ENCODE measurements around the gene HAVCR1.
A peak's percentile ranks its signal among the peaks of the same experiment; 100 is the strongest.

The HAVCR1 gene

GRCh38 chr5:157086751-157087359 is 27.9 kb upstream of the HAVCR1 start:
- TF ChIP-seq, protein P1, sequence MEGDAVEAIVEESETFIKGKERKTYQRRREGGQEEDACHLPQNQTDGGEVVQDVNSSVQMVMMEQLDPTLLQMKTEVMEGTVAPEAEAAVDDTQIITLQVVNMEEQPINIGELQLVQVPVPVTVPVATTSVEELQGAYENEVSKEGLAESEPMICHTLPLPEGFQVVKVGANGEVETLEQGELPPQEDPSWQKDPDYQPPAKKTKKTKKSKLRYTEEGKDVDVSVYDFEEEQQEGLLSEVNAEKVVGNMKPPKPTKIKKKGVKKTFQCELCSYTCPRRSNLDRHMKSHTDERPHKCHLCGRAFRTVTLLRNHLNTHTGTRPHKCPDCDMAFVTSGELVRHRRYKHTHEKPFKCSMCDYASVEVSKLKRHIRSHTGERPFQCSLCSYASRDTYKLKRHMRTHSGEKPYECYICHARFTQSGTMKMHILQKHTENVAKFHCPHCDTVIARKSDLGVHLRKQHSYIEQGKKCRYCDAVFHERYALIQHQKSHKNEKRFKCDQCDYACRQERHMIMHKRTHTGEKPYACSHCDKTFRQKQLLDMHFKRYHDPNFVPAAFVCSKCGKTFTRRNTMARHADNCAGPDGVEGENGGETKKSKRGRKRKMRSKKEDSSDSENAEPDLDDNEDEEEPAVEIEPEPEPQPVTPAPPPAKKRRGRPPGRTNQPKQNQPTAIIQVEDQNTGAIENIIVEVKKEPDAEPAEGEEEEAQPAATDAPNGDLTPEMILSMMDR (IDR thresholded peaks at IDR 0.05) = no peak
- no peaks in the 10 kb centered on the region for H3K9me3 ChIP-seq
- no peak overlapping the region for H3K27ac ChIP-seq
- no peaks in the 10 kb centered on the region for H3K4me1 ChIP-seq
- no peaks in the 10 kb centered on the region for H3K27me3 ChIP-seq
- intact Hi-C loops (cut with DNase I; ENCODE audit: low total_unique reads) = no loop called here
- H3K36me3 ChIP-seq = no peaks in the 10 kb centered on the region
- DNase-seq = no peak
- no peak overlapping the region for H3K4me3 ChIP-seq

GRCh38 chr5:157085930-157086329 is 27.0 kb upstream of the HAVCR1 start:
- Histone ChIP-seq H3K4me3 (no peak overlapping the region), H3K4me1 (no peaks in the 10 kb centered on the region), H3K9me3 (no peaks in the 10 kb centered on the region), H3K36me3 (no peaks in the 10 kb centered on the region), H3K27me3 (no peaks in the 10 kb centered on the region), H3K27ac (no peak overlapping the region)
- intact Hi-C loops (cut with DNase I; ENCODE audit: low total_unique reads) = no loop called here
- TF ChIP-seq, protein P1 (IDR thresholded peaks at IDR 0.05) = no peak
- no peak for DNase-seq

DNA sequence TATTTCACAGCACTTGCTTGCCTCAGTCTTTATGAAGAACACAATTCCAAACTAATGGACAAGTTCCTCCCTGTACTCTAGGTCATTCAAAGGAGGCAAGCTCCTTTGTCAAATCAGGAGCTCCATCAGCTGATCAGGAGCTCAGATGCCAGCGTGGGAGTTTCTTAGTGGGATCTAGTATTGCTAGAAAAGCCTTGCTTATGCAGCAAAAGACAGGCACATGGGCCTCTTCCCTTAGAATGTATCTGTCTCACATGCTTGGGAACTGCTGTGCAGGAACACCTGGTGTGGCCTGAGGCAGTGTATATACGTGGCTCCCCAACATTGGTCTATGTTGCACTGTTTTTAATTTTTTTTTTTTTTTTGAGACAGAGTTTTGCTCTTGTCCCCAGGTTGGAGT is 21.4 kb upstream of the HAVCR1 start:
- DNase-seq = no peak

DNA sequence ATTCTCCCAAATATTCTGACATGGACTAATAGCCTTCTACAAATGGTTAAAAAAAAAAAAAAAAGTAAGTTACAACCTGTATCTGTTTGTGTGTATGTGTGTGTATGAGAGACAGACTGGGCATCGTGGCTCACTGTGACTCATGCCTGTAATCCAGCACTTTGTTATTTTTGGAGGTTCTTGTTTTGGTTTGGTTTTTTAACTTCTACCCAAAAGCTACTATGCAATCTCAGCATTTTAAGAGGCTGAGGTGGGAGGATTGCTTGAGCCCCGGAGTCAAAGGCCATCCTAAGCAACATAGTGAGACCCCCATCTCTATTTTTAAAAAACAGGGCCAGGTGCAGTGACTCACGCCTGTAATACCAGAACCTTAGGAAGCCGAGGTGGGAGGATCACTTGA is 17.6 kb upstream of the HAVCR1 start:
- no peaks in the 10 kb centered on the region for H3K9me3 ChIP-seq
- TF ChIP-seq, protein P1 (IDR thresholded peaks at IDR 0.05) = no peak
- no peak overlapping the region for H3K27ac ChIP-seq
- H3K4me3 ChIP-seq = no peak overlapping the region
- no peaks in the 10 kb centered on the region for H3K36me3 ChIP-seq
- DNase-seq = peak in 1 of 2 donors; percentile 35
- intact Hi-C loops (cut with DNase I; ENCODE audit: low total_unique reads) = no loop called here
- peaks cover 0 to 19% (median 4%) of the 10 kb centered on the region in 4 donors for H3K4me1 ChIP-seq
- H3K27me3 ChIP-seq = no peaks in the 10 kb centered on the region

More for the DNA sequence above, 21.4 kb upstream of the HAVCR1 start:
- Histone ChIP-seq H3K4me3 (no peak overlapping the region), H3K9me3 (no peaks in the 10 kb centered on the region), H3K27ac (no peak overlapping the region), H3K27me3 (no peaks in the 10 kb centered on the region), H3K36me3 (no peaks in the 10 kb centered on the region), H3K4me1 (peaks cover 0 to 19% (median 4%) of the 10 kb centered on the region in 4 donors)
- intact Hi-C loops (cut with DNase I; ENCODE audit: low total_unique reads) = no loop called here
- TF ChIP-seq, protein P1 (IDR thresholded peaks at IDR 0.05) = no peak

GRCh38 chr5:157072508-157072907 is 13.6 kb upstream of the HAVCR1 start:
- TF ChIP-seq, protein P1 (IDR thresholded peaks at IDR 0.05) = no peak
- H3K9me3 ChIP-seq = no peaks in the 10 kb centered on the region
- intact Hi-C loops (cut with DNase I; ENCODE audit: low total_unique reads) = no loop called here

GRCh38 chr5:157069949-157070348 is 11.0 kb upstream of the HAVCR1 start:
- Histone ChIP-seq H3K27ac (no peak overlapping the region), H3K27me3 (no peaks in the 10 kb centered on the region), H3K36me3 (no peaks in the 10 kb centered on the region), H3K9me3 (no peaks in the 10 kb centered on the region), H3K4me3 (no peak overlapping the region), H3K4me1 (no peaks in the 10 kb centered on the region)
- no peak for DNase-seq
- intact Hi-C loops (cut with DNase I; ENCODE audit: low total_unique reads) = no loop called here
- TF ChIP-seq, protein P1 (IDR thresholded peaks at IDR 0.05) = no peak

More at GRCh38 chr5:157072508-157072907, 13.6 kb upstream of the HAVCR1 start:
- no peak overlapping the region for H3K4me3 ChIP-seq
- no peaks in the 10 kb centered on the region for H3K27me3 ChIP-seq
- H3K4me1 ChIP-seq = peaks cover 0 to 19% (median 4%) of the 10 kb centered on the region in 4 donors
- no peak overlapping the region for H3K27ac ChIP-seq
- no peaks in the 10 kb centered on the region for H3K36me3 ChIP-seq
- no peak for DNase-seq
